Endothelial cell of umbilical vein (primary cell): Measurements from ENCODE around the gene DSC1.

ENCODE experiments used
- EZH2 ChIP-seq: IDR thresholded peaks from 2 replicates; pipeline ENCODE4 v1.6.1; 2012; ENCODE audit warnings: borderline replicate concordance, low read depth, mild to moderate bottlenecking, moderate library complexity, low read length, inconsistent platforms; ENCODE audit not compliant: severe bottlenecking
- JUN ChIP-seq: IDR thresholded peaks from 2 replicates; pipeline ENCODE4 v1.6.1; 2011; ENCODE audit warnings: borderline replicate concordance, low read depth; ENCODE audit not compliant: insufficient read length, insufficient read depth
- POLR2A ChIP-seq: IDR thresholded peaks from 2 replicates; pipeline ENCODE4 v1.6.1; 2012; ENCODE audit warnings: low read depth, mild to moderate bottlenecking, control low read depth, low read length
- POLR2AphosphoS5 ChIP-seq: IDR thresholded peaks from 2 replicates; pipeline ENCODE4 v1.6.1; 2012; ENCODE audit warnings: low read depth, mild to moderate bottlenecking, control low read depth, low read length, moderate library complexity; ENCODE audit not compliant: insufficient read depth
- TF ChIP-seq, protein P1 (sequence below), 2 donors: IDR thresholded peaks; 1 replicate in 1 of 2; 2 replicates in 1 of 2; pipeline ENCODE4 v1.5.1; 2011; ENCODE audit warnings: low read length in 2 of 2, mild to moderate bottlenecking in 2 of 2, moderate library complexity in 2 of 2, control low read depth in 1 of 2, inconsistent platforms in 1 of 2, low read depth in 1 of 2; ENCODE audit not compliant: insufficient read depth in 1 of 2; ENCODE audit errors: extremely low read depth in 1 of 2

DNA sequence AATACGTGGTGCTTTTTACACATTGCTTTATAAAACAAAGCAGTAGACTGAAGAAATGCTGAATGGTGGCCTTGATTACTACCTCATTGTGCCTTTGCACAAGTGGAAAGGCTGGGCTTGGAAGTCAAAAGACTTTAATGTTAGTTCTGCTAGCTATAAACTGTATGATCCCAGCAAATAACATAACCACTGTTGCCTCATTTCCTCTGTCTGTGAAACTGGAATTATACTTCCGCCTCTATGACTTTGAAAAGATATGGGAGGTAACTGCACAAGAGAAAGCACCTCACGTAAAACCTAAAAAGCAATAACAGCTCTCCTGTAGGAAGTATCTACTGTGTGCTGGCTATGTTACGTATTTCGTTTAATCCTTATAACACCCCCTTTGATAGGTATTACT is 43.4 kb upstream of the DSC1 start:
- TF ChIP-seq, protein P1, sequence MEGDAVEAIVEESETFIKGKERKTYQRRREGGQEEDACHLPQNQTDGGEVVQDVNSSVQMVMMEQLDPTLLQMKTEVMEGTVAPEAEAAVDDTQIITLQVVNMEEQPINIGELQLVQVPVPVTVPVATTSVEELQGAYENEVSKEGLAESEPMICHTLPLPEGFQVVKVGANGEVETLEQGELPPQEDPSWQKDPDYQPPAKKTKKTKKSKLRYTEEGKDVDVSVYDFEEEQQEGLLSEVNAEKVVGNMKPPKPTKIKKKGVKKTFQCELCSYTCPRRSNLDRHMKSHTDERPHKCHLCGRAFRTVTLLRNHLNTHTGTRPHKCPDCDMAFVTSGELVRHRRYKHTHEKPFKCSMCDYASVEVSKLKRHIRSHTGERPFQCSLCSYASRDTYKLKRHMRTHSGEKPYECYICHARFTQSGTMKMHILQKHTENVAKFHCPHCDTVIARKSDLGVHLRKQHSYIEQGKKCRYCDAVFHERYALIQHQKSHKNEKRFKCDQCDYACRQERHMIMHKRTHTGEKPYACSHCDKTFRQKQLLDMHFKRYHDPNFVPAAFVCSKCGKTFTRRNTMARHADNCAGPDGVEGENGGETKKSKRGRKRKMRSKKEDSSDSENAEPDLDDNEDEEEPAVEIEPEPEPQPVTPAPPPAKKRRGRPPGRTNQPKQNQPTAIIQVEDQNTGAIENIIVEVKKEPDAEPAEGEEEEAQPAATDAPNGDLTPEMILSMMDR (IDR thresholded peaks at IDR 0.05; ENCODE audit: extremely low read depth in 1 of 2, insufficient read depth in 1 of 2, low read depth in 1 of 2, low read length in 2 of 2): no peak
- no peak for TF ChIP-seq EZH2
- no peak for TF ChIP-seq POLR2A
- no peak for TF ChIP-seq POLR2AphosphoS5
- TF ChIP-seq JUN: no peak
